Endothelial cell of umbilical vein (primary cell): ENCODE data around the gene ASXL2. TPM values are rescaled to one million over a fixed set of nuclear protein-coding genes. Genes with fewer than 3 reads are reported as not detected.

ENCODE experiments used
- BruUV-seq: library from RNA; stranded (reverse); fragments of 400-500 nt; replicated peaks from 2 replicates; lab custom pipeline; 2021; lab: Mats Ljungman, UMichigan
- CTCF ChIA-PET: fragments of 300-600, 350-600 bp; sonication (Branson Sonifier 250); formaldehyde crosslinking; loops from one replicate; lab custom pipeline; 2021; ENCODE audit warnings: antibody characterized with exemption, inconsistent platforms; lab: Charles Lee
- POLR2A ChIA-PET: fragments of 300-600, 350-600 bp; sonication (Branson Sonifier 250); formaldehyde crosslinking; loops from one replicate; lab custom pipeline; 2021; ENCODE audit warnings: antibody characterized with exemption, inconsistent platforms; lab: Charles Lee
- DNase-seq: peaks from one replicate; pipeline ENCODE4 v3.0.0-alpha.2; 2011; ENCODE audit warnings: low read depth, low spot score
- FAIRE-seq: peaks from 2 replicates; lab custom pipeline; 2011; peaks lifted over from hg19 to GRCh38; lab: Jason Lieb, UNC
- H2AFZ ChIP-seq: 2 replicates; pipeline ENCODE4 v1.6.0; 2012; ENCODE audit warnings: low read depth, low read length, control low read depth, inconsistent platforms
- H3K27ac ChIP-seq: 2 replicates; pipeline ENCODE4 v1.5.1; 2011; ENCODE audit warnings: low read depth, mild to moderate bottlenecking, control low read depth, low read length, moderate library complexity; ENCODE audit not compliant: insufficient read depth
- H3K27me3 ChIP-seq, 2 experiments: 2 replicates each; pipeline versions ENCODE4 v1.6.0 to v1.6.1; 2011; ENCODE audit warnings: low read length in 2 of 2, mixed read lengths in 1 of 2; ENCODE audit not compliant: control insufficient read depth in 2 of 2, insufficient read depth in 2 of 2
- H3K36me3 ChIP-seq, 2 experiments: 2 replicates in 1 of 2; 3 replicates in 1 of 2; pipeline ENCODE4 v1.5.1; 2011; ENCODE audit warnings: low read length in 2 of 2, mild to moderate bottlenecking in 1 of 2, moderate library complexity in 1 of 2; ENCODE audit not compliant: control insufficient read depth in 2 of 2, insufficient read depth in 2 of 2; ENCODE audit errors: extremely low read depth in 1 of 2
- H3K4me1 ChIP-seq: 3 replicates; pipeline ENCODE4 v1.5.1; 2011; ENCODE audit warnings: mild to moderate bottlenecking, low read length; ENCODE audit not compliant: control insufficient read depth, insufficient read depth; ENCODE audit errors: extremely low read depth
- H3K4me2 ChIP-seq: 2 replicates; pipeline ENCODE4 v1.6.1; 2011; ENCODE audit warnings: low read length, control low read depth, mixed read lengths; ENCODE audit not compliant: insufficient read depth
- H3K4me3 ChIP-seq, 3 experiments: fragments of 200-600 bp in 1 of 3; sonication (generic), shearing (Covaris generic) in 1 of 3; replicated peaks in 1 of 3; 2 replicates each; pipeline ENCODE4 v1.5.1; 2011 to 2016; ENCODE audit warnings: control low read depth in 3 of 3, low read length in 3 of 3, mild to moderate bottlenecking in 2 of 3, inconsistent platforms in 1 of 3, low read depth in 1 of 3, moderate library complexity in 1 of 3; ENCODE audit not compliant: insufficient read depth in 1 of 3
- H3K79me2 ChIP-seq: 2 replicates; pipeline ENCODE4 v1.6.0; 2012; ENCODE audit warnings: low read length, inconsistent platforms; ENCODE audit not compliant: control insufficient read depth, insufficient read depth
- H3K9ac ChIP-seq: replicated peaks from 2 replicates; pipeline ENCODE3; 2011; ENCODE audit warnings: low read length, control low read depth; ENCODE audit not compliant: insufficient read depth; ENCODE audit errors: extremely low read depth
- H3K9me1 ChIP-seq: replicated peaks from 3 replicates; pipeline ENCODE4 v1.6.0; 2011; ENCODE audit warnings: mild to moderate bottlenecking, low read length; ENCODE audit not compliant: control insufficient read depth, insufficient read depth; ENCODE audit errors: extremely low read depth
- H3K9me3 ChIP-seq: replicated peaks from 2 replicates; pipeline ENCODE4 v1.5.1; 2012; ENCODE audit warnings: low read length, inconsistent platforms; ENCODE audit not compliant: control insufficient read depth, insufficient read depth
- H4K20me1 ChIP-seq: replicated peaks from 2 replicates; pipeline ENCODE3; 2011; ENCODE audit warnings: mild to moderate bottlenecking, low read length; ENCODE audit not compliant: control insufficient read depth, insufficient read depth; ENCODE audit errors: extremely low read depth
- CTCF ChIP-seq, 2 donors: IDR thresholded peaks; 1 replicate in 1 of 2; 2 replicates in 1 of 2; pipeline ENCODE4 v1.5.1; 2011; ENCODE audit warnings: low read length in 2 of 2, mild to moderate bottlenecking in 2 of 2, moderate library complexity in 2 of 2, control low read depth in 1 of 2, inconsistent platforms in 1 of 2, low read depth in 1 of 2; ENCODE audit not compliant: insufficient read depth in 1 of 2; ENCODE audit errors: extremely low read depth in 1 of 2
- EZH2 ChIP-seq: IDR thresholded peaks from 2 replicates; pipeline ENCODE4 v1.6.1; 2012; ENCODE audit warnings: borderline replicate concordance, low read depth, mild to moderate bottlenecking, moderate library complexity, low read length, inconsistent platforms; ENCODE audit not compliant: severe bottlenecking
- FOS ChIP-seq: IDR thresholded peaks from 2 replicates; pipeline ENCODE4 v1.6.1; 2011; ENCODE audit warnings: mild to moderate bottlenecking, low read length, moderate library complexity, borderline replicate concordance; ENCODE audit not compliant: insufficient read depth
- GATA2 ChIP-seq: IDR thresholded peaks from 2 replicates; pipeline ENCODE4 v1.7.0; 2011; ENCODE audit warnings: low read depth, mild to moderate bottlenecking, moderate library complexity, mixed read lengths, low read length; ENCODE audit not compliant: insufficient read length, insufficient read depth
- JUN ChIP-seq: IDR thresholded peaks from 2 replicates; pipeline ENCODE4 v1.6.1; 2011; ENCODE audit warnings: borderline replicate concordance, low read depth; ENCODE audit not compliant: insufficient read length, insufficient read depth
- MAX ChIP-seq: IDR thresholded peaks from 2 replicates; pipeline ENCODE4 v1.6.1; 2011; ENCODE audit not compliant: insufficient read depth, insufficient read length
- MYC ChIP-seq: IDR thresholded peaks from one replicate; pipeline ENCODE4 v1.6.1; 2011; ENCODE audit warnings: mild to moderate bottlenecking, low read depth, low read length
- POLR2A ChIP-seq: IDR thresholded peaks from 2 replicates; pipeline ENCODE4 v1.6.1; 2012; ENCODE audit warnings: low read depth, mild to moderate bottlenecking, control low read depth, low read length
- POLR2AphosphoS5 ChIP-seq: IDR thresholded peaks from 2 replicates; pipeline ENCODE4 v1.6.1; 2012; ENCODE audit warnings: low read depth, mild to moderate bottlenecking, control low read depth, low read length, moderate library complexity; ENCODE audit not compliant: insufficient read depth
- dilution Hi-C: fragments of 300-500 bp; cut with MboI; formaldehyde crosslinking; loops from one replicate; pipeline ENCODE4 v1.15.0; 2019; ENCODE audit warnings: low sequenced_read_pairs; ENCODE audit not compliant: extremely low pct_ligation_motif_present
- intact Hi-C: fragments of 100-400 bp; cut with micrococcal nuclease; formaldehyde crosslinking; loops from one replicate; pipeline ENCODE4 v1.10.0; 2022
- polyA plus RNA-seq, 4 experiments: library from polyadenylated mRNA; depleted of rRNA in 3 of 4; stranded (reverse) in 3 of 4; unstranded in 1 of 4; fragments of >200 nt; gene quantifications; 2 replicates each; pipeline versions ENCODE4 v1.2.1 to v1.2.3, GENCODE V29; 2011 to 2012; ENCODE audit warnings: missing spikeins in 1 of 4
- total RNA-seq: library from RNA; stranded (reverse); gene quantifications from 2 replicates; pipeline ENCODE4 v1.2.3, GENCODE V29; 2021

ASXL2 gene
- total and polyA plus RNA-seq, 2 donors (not counting 3 experiments of a cell fraction or from before 2014, with no cell fraction given): 6.1 to 33.8 TPM

DNA sequence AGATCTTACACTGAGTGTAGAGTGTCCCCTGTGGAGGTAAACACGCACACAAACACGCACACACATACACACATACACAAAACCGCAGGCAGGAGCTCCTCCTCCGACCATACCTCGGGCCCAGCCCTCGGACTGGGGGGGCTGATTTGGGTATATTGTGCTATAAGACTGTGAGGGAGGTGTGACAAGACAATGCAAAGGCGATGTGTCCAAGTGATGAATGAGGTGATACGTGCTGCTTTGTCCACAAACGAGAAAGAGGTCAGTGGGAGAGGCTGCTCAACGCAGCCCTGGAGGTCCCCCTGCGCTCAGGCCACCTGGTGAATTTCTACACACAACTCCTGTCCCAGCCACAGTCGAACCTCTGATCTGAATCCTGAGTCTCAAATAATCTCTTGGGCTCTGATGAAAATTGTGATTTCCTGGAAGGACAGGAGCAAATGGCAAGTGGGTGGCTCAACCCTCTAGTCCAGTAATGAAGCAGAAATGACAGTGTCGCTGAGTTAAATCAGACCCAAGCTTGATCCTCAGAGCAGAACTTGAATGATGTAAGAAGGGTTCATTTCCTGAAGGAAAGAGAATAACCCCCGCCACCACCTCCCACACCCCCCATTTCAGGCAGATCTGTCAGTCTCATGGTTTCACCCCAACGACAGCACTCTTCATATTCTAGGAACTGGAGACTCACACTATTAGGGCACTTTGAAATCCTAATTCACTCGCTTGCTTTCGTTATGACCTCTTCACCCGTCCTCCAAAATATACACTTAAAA, 48.9 kb upstream of the ASXL2 start:
- dilution Hi-C loops (no loop called here), intact Hi-C loops (no loop called here)
- H3K79me2 ChIP-seq: no peaks in the 10 kb centered on the region
- no peak overlapping the region for H2AFZ ChIP-seq
- TF ChIP-seq POLR2AphosphoS5: no peak
- TF ChIP-seq FOS: no peak
- no peak for TF ChIP-seq EZH2
- no peak for TF ChIP-seq JUN
- TF ChIP-seq CTCF (IDR thresholded peaks at IDR 0.05; ENCODE audit: extremely low read depth in 1 of 2, insufficient read depth in 1 of 2, low read depth in 1 of 2, low read length in 2 of 2): no peak
- TF ChIP-seq MYC: no peak
- TF ChIP-seq POLR2A: no peak
- no peak for TF ChIP-seq GATA2
- no peak for TF ChIP-seq MAX
- H3K9ac ChIP-seq: no peak overlapping the region
- no peaks in the 10 kb centered on the region for H3K9me3 ChIP-seq
- ChIA-PET POLR2A (no interaction called here), CTCF (interaction anchor here (1.3 kb wide), 1 partner anchor 75 kb away, joined by 4 read pairs; no protein-coding TSS in a partner anchor)
- H3K36me3 ChIP-seq: peaks cover 4 to 18% of the 10 kb centered on the region in 2 experiments
- DNase-seq (no peak), FAIRE-seq (no peak)
- no peaks in the 10 kb centered on the region for H3K4me1 ChIP-seq
- no TSS peak for BruUV-seq
- H3K4me3 ChIP-seq: no peak overlapping the region
- H3K9me1 ChIP-seq: no peaks in the 10 kb centered on the region
- H3K27ac ChIP-seq: no peak overlapping the region
- no peaks in the 10 kb centered on the region for H3K27me3 ChIP-seq
- H3K4me2 ChIP-seq: no peak overlapping the region
- no peaks in the 10 kb centered on the region for H4K20me1 ChIP-seq
